ENCODE data around the gene PRRG4. TPM values are rescaled to one million over a fixed set of nuclear protein-coding genes. Genes with fewer than 3 reads are reported as not detected.

The PRRG4 gene
- total RNA-seq, 2 donors from 2014 or later, result 2.9 to 3.7 TPM

GRCh38 chr11:32881286-32881685 lies 51.6 kb downstream of the PRRG4 start:
- H3K9me3 Mint-ChIP-seq, result peaks cover 1% of the 10 kb centered on the region
- no peaks in the 10 kb centered on the region for H3K36me3 ChIP-seq (ENCODE audit: control insufficient read depth, insufficient read depth, low read length)
- no peaks in the 10 kb centered on the region for H3K4me1 ChIP-seq (ENCODE audit: control insufficient read depth, insufficient read depth, low read length)
- H3K27ac Mint-ChIP-seq, result no peak overlapping the region
- peaks cover 5% of the 10 kb centered on the region for H3K9me3 ChIP-seq (ENCODE audit: control insufficient read depth, low read length)
- no peak overlapping the region for H3K9ac ChIP-seq (ENCODE audit: extremely low read depth, low read length, poor library complexity, severe bottlenecking)
- H3K4me1 Mint-ChIP-seq, result peaks cover 2% of the 10 kb centered on the region
- WGBS, 2 experiments (ENCODE audit: insufficient coverage in 1 of 2, insufficient read length in 1 of 2), result 61 to 66% methylated on average over 4 of the region's 4 CpGs
- peaks cover 7% of the 10 kb centered on the region for H3K27me3 Mint-ChIP-seq (ENCODE audit: insufficient read depth)
- no peak overlapping the region for H3K4me3 Mint-ChIP-seq
- H3K27me3 ChIP-seq (ENCODE audit: control insufficient read depth, insufficient read depth, low read length, poor library complexity, severe bottlenecking), result peaks cover 8% of the 10 kb centered on the region
- no peak overlapping the region for H3K4me3 ChIP-seq (ENCODE audit: low read length)
- TF ChIP-seq, protein P1, sequence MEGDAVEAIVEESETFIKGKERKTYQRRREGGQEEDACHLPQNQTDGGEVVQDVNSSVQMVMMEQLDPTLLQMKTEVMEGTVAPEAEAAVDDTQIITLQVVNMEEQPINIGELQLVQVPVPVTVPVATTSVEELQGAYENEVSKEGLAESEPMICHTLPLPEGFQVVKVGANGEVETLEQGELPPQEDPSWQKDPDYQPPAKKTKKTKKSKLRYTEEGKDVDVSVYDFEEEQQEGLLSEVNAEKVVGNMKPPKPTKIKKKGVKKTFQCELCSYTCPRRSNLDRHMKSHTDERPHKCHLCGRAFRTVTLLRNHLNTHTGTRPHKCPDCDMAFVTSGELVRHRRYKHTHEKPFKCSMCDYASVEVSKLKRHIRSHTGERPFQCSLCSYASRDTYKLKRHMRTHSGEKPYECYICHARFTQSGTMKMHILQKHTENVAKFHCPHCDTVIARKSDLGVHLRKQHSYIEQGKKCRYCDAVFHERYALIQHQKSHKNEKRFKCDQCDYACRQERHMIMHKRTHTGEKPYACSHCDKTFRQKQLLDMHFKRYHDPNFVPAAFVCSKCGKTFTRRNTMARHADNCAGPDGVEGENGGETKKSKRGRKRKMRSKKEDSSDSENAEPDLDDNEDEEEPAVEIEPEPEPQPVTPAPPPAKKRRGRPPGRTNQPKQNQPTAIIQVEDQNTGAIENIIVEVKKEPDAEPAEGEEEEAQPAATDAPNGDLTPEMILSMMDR (conservative IDR thresholded peaks at IDR 0.05), result no peak
- H3K36me3 Mint-ChIP-seq (ENCODE audit: low read depth), result peaks cover 1% of the 10 kb centered on the region
- DNase-seq, result no peak
- H3K27ac ChIP-seq (ENCODE audit: low read depth, low read length), result no peak overlapping the region

DNA sequence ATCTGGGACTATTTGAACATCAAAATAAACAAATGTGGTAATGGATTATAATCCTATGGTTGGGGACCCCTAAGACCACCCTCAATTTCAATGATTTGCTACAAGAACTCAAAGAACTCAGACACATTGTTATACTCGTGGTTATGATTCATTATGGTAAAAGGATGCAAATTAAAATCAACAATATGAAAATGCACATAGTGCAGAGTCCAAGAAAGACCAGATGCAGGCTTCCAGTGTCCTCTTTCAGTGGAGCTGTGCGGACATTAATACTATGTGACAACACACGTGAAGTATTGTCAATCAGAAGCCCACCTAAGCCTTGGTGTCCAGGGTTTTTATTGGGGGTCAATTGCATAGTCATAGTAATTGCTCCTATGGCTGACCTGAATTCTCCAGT lies 53.7 kb downstream of the PRRG4 start:
- Mint-ChIP-seq H3K27ac (no peak overlapping the region), H3K4me1 (peaks cover 5% of the 10 kb centered on the region), H3K4me3 (no peak overlapping the region), H3K36me3 (ENCODE audit: low read depth) (peaks cover 5% of the 10 kb centered on the region), H3K27me3 (ENCODE audit: insufficient read depth) (peaks cover 16% of the 10 kb centered on the region), H3K9me3 (peaks cover 9% of the 10 kb centered on the region)
- Histone ChIP-seq H3K9me3 (ENCODE audit: control insufficient read depth, low read length) (peaks cover 11% of the 10 kb centered on the region), H3K9ac (ENCODE audit: extremely low read depth, low read length, poor library complexity, severe bottlenecking) (no peak overlapping the region), H3K27me3 (ENCODE audit: control insufficient read depth, insufficient read depth, low read length, poor library complexity, severe bottlenecking) (peaks cover 23% of the 10 kb centered on the region), H3K4me1 (ENCODE audit: control insufficient read depth, insufficient read depth, low read length) (no peaks in the 10 kb centered on the region), H3K4me3 (ENCODE audit: low read length) (no peak overlapping the region), H3K36me3 (ENCODE audit: control insufficient read depth, insufficient read depth, low read length) (no peaks in the 10 kb centered on the region), H3K27ac (ENCODE audit: low read depth, low read length) (no peak overlapping the region)
- whole genome bisulfite sequencing, 2 experiments (ENCODE audit: insufficient coverage in 1 of 2, insufficient read length in 1 of 2), result 50 to 62% methylated on average over 2 to 3 of the region's 3 CpGs
- TF ChIP-seq, protein P1 (conservative IDR thresholded peaks at IDR 0.05), result no peak
- DNase-seq, result no peak

DNA sequence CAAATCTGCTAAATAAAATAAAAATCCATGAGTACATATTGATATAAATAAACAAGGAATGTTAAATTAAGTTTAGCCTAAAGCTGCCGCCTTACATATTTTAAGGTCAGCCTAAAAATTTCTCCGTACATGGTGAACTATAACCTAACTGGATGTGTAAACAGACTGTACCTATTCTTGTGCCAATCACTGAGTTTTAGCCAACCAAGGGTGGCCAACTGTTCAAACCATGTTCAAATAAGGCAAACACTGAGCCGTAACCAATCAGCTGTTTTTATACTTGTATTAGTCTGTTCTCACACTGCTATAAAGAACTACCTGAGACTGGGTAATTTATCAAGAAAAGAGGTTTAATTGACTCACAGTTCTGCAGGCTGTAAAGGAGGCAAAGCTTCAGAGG lies 54.3 kb downstream of the PRRG4 start:
- H3K27ac ChIP-seq (ENCODE audit: low read depth, low read length), result no peak overlapping the region
- Mint-ChIP-seq H3K4me1 (peaks cover 5% of the 10 kb centered on the region), H3K27ac (no peak overlapping the region), H3K36me3 (ENCODE audit: low read depth) (peaks cover 9% of the 10 kb centered on the region), H3K27me3 (ENCODE audit: insufficient read depth) (peaks cover 20% of the 10 kb centered on the region), H3K4me3 (no peak overlapping the region), H3K9me3 (peaks cover 15% of the 10 kb centered on the region)
- H3K9me3 ChIP-seq (ENCODE audit: control insufficient read depth, low read length), result peaks cover 15% of the 10 kb centered on the region
- 88 to 99% methylated on average over 3 of the region's 3 CpGs for WGBS, 2 experiments (ENCODE audit: insufficient coverage in 1 of 2, insufficient read length in 1 of 2)
- H3K4me3 ChIP-seq (ENCODE audit: low read length), result no peak overlapping the region
- no peaks in the 10 kb centered on the region for H3K4me1 ChIP-seq (ENCODE audit: control insufficient read depth, insufficient read depth, low read length)
- no peaks in the 10 kb centered on the region for H3K36me3 ChIP-seq (ENCODE audit: control insufficient read depth, insufficient read depth, low read length)
- H3K27me3 ChIP-seq (ENCODE audit: control insufficient read depth, insufficient read depth, low read length, poor library complexity, severe bottlenecking), result peaks cover 29% of the 10 kb centered on the region
- DNase-seq, result no peak
- TF ChIP-seq, protein P1 (conservative IDR thresholded peaks at IDR 0.05), result no peak
- H3K9ac ChIP-seq (ENCODE audit: extremely low read depth, low read length, poor library complexity, severe bottlenecking), result no peak overlapping the region

All from endodermal cell (in vitro differentiated cells).